Measurements from ENCODE around the gene SCAI.
"Not testable (repeated sequence)": the region's sequence is repeated elsewhere in the genome, so short reads cannot be mapped to it uniquely, and the experiment has no call there.

Gene SCAI

DNA sequence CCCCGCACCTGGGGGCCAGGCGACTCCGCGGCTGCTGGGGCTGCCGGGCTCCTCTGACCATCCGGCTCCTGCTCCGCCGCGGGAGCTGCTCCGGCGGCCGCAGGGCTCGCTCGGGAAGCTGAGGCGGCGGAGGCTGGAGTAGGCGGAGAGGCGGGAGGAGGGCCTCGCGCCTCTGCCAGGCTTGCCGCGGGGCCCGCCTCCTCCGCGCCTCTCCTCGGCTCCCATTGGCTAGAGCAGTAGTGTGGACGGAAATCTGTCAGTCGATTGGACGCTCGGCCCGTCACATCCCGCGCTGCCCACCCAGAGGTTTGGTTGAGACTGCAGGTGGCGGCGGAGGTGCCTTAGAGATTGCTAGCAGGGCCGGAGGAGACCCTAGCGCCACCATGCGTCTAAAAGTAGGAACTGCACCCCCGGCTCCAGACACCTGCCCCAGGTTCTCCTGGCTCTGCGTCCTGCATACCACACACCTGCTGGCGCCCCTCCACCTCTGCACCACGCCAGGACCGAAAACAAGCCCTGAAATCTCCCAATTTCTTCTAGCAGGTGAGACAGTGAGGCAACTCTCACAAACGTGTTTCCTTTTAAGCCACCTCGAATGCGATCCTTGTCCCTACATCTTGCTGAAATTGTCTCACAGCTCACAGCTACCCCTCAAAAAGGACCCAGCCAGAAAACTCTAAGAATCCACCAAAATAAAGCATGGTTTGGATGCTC, at the start of gene SCAI:
Gene SCAI (minus strand): TSS at position 152 of the 714 bp plus-strand sequence. CDS start 91 bp downstream, at position 61.
- peak; percentile 84 for DNase-seq (ENCODE audit: low read depth)

DNA sequence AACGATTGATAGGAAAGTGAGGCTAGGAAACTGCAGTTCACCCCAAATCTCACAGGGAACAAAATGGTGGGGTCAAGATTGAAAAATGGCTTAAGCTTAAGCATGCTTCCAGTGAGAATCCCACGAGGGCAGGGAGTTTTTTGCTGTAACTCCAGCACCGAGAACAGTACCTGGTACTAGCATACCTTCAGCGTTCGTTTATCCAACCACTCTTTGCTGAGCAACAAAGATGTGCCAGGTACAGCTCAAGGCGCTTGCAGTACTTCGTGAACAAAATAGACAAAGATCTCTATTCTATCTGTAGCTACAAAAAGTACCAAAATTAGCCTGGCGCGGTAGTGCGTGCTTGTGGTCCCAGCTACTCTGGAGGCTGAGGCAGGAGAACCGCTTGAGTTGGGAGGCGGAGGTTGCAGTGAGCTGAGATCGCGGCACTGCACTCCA, 47.1 kb upstream of the SCAI start:
- DNase-seq (ENCODE audit: low read depth), result no peak

DNA sequence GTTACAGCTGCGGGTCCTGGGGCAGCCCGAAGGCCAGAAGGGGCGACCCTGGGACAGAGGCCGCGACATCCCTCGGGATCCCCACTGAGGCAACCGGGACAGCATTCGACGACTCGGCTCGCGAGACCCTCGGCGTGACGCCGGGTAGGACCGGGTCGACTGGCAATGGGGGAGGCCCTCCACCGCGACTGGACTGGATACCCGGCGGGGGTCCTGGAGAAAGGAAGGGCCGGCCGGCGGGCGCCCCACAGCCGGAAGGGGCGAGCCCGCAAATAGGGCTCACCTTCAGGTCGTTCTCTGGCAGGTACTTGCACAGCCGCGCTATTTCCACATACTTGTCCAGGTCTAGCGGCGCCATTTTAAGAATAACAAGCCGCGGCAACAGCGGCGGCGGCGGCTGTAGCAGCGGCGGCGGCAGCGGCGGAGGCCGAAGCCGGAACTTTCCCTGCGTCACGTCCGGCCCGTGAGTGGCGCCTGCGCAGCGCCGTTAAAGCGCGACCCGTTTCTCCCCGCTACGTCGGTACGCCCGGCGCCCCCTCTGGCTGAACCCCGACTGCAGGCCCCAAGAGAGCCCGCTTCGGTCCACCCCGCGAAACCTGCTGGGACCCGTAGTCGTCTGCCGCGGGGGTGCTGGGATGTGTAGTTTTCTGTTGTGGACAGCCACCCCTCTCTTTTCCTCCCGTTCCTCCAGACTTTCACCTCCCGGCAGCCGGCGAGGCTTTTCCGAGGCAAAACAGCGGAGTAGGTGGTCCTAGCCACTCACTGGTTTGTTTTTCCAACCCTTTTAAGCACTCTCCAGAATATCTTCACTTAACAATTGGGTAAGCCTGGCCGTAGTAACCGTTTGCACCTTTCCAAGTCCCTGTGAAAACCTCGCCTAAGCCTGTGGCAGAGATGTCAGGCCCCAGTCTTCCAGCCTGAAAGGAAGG, 46.3 kb upstream of the SCAI start, which contains the start of gene PPP6C:
Gene PPP6C (minus strand): TSS at position 443 of the 929 bp plus-strand sequence. CDS start 85 bp downstream, at position 358.
- DNase-seq (ENCODE audit: low read depth), result peak; percentile 68

GRCh38 chr9:125189011-125189360, 45.7 kb upstream of the SCAI start:
- DNase-seq (ENCODE audit: low read depth), result no peak

DNA sequence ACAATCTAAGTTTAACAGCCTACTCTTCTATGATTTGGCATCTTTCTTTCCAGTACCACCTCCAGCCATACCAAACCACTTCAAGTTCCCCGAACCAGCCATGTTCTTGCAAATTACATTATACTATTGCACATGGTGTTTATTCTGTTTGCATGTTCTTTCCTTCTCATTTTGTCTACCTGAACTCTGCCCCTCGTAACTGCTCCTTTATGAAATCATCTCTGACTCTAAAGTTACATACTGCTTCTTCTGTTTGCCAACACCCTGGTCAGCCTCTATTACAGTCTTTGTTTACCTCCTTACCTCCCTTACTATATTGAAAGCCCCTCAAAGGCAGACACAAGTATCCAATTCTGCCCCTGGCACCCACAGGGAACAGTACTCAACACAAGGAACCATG, 40.2 kb upstream of the SCAI start:
- DNase-seq (ENCODE audit: low read depth), result no peak

DNA sequence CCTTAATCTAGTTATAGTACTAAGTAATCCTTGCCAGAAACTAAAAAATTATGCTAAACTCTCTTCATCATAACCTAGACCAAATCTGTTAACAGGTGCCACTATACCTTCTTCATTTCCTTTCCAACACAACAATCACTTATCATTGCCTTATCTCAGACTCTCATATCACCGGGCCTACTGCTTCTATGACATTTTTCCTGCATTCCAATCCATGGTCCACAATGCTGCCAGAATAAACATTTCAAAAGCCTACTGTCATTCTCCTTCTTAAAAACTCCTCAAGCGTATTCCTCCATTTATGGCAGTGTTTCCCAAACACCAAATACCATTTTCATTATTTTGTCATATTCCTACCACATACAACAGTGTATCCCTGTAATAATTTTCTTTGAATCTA, 39.7 kb upstream of the SCAI start:
- no peak for DNase-seq (ENCODE audit: low read depth)

- not testable (repeated sequence) for DNase-seq (ENCODE audit: low read depth)
These were observed 38.4 kb upstream of the SCAI start for GRCh38 chr9:125181756-125182155.

- DNase-seq (ENCODE audit: low read depth), result no peak
These were observed 37.5 kb upstream of the SCAI start for GRCh38 chr9:125180876-125181275.

GRCh38 chr9:125179776-125180175, 36.4 kb upstream of the SCAI start:
- not testable (repeated sequence) for DNase-seq (ENCODE audit: low read depth)

GRCh38 chr9:125177888-125178287, 34.6 kb upstream of the SCAI start:
- no peak for DNase-seq (ENCODE audit: low read depth)

- DNase-seq (ENCODE audit: low read depth), result no peak
These were observed 33.3 kb upstream of the SCAI start for GRCh38 chr9:125176636-125177035.

DNA sequence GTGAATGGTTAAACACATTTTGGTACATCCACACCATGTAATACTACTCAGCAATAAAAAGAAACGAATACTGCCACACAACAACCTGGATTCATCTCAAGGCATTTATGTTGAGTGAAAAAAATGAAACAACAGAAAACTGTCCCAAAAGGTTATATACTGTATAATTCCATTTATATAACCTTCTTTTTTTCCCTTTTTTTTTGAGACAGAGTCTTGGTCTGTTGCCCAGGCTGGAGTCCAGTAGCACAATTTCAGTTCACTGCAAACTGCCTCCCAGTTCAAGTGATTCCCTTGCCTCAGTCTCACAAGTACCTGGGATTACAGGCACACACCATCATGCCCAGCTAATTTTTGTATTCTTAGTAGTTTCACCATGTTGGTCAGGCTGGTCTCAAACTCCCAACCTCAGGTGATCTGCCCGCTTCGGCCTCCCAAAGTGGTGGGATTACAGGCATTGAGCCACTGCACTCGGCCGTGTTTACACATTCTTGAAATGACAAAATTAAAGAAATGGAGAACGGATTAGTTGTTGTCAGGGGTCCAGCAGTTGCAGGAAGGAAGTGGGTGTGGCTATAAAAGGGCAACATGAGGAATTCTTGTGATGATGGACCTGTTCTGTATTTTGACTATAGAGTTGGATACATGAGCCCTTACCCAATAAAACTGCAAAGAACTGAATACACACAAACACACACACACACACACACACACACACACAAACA, 28.9 kb upstream of the SCAI start:
- no peak for DNase-seq (ENCODE audit: low read depth)

- DNase-seq (ENCODE audit: low read depth), result no peak
These were observed 26.6 kb upstream of the SCAI start for GRCh38 chr9:125169895-125170294.

DNA sequence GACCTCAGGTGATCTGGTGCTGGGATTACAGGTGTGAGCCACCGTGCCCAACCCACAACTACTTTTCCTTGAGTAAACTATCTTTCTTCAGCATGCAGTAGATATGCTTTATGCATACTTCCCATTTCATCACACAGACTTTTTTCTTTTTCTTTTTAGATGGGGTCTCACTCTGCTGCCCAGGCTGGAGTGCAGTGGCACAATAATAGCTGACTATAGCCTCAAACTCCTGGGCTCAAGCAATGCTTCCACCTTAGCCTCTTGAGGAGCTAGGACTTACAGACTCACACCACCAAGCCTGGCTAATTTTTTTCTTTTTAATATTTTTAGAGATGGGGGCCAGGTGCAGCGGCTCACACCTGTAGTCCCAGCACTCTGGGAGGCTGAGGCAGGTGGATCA, 23.4 kb upstream of the SCAI start:
- DNase-seq (ENCODE audit: low read depth), result no peak

- DNase-seq (ENCODE audit: low read depth), result not testable (repeated sequence)
These were observed 19.6 kb upstream of the SCAI start for GRCh38 chr9:125162891-125163290.

DNA sequence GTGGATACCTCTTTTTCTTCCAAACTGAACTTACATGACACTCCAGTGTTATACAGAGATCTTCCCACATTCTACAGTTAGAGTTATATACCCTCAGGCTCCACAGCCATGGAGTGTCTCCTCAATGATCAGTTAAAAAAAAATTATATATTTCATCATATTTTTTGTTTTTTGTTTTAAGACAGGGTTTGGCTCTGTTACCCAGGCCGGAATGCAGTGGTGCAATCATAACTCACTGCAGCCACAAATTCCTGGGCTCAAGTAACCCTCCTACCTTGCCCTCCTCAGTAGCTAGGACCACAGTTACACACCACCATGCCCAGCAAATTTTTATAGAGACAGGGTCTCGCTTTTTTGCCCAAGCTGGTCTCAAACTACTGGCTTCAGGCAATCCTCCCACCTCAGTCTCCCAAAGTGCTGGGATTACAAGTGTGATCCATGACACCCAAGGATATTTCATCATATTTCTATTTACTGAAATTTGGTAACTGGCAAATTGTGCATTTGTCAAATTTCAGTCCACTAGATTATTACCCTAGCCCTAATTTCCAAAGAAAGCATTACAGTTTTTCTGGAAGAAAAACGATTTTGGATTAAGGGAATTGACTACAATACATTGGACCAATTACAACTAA, 18.1 kb upstream of the SCAI start:
- no peak for DNase-seq (ENCODE audit: low read depth)

DNA sequence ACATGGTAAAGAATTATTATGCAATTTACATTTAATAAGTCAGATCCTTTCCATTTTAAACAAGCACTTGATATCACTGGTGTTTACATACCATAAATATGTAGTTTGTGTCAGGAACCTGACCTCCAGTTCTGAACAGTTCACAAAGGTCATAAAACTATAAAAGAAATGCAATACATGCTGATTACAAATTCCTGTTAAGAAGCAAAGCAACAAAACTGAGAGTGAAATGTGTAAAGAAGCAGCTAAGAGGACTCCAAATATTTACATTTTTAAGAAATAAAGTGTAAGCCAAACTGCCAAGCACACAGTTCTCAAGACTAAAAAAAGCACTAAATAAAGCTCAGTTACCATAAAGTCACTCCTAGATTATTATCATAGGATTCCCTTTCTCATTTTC, 17.4 kb upstream of the SCAI start:
- no peak for DNase-seq (ENCODE audit: low read depth)

DNA sequence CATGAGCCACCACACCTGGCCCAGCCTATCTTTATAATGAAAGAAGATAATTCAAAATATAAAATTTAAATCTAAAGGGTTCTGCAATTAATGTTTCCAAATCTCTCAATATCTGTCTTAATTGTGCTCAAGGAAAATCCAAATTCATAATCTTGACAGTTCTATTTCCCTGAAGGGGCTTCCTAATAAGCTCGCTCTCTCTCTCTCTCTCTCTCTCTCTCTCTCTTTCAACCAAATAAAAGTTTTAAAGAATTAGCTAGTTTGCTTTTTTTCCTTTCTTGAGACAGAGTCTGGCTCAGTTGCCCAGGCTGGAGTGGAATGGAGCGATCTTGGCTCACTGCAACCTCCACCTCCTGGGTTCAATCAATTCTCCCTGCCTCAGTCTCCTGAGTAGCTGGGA, 13.2 kb upstream of the SCAI start:
- DNase-seq (ENCODE audit: low read depth), result no peak

DNA sequence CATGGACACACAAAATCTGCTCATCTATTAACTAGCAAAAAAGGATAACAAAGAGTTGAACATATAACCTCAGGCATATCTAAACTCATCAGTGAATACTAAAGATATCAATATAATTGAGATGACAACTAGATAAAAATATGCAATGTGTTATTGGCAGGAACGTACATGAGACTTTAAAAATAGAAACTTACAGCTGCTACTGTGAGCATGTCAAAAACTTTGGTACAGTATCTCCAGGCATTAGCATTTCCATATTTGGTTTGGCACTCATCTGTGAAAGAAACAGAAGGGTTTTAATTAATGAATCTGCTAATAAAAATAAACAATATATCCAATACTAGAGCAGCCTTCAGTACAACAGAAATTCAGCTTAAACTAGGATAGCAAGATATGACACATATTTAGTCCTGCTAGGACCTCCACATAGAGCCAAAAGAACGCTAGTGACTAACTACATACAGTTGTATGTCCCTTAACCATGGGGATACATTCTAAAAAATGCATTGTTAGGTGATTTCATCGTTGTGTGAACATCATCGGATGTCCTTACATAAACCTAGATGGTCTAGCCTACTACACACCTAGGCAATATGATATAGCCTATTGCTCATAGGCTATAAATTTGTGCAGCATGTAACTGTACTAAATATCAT, 10.5 kb upstream of the SCAI start:
- DNase-seq (ENCODE audit: low read depth), result no peak

- no peak for DNase-seq (ENCODE audit: low read depth)
These were observed 8.4 kb upstream of the SCAI start for GRCh38 chr9:125151730-125152129.
